ENCODE data around the gene IPO11. TPM values are rescaled to one million over a fixed set of nuclear protein-coding genes. Genes with fewer than 3 reads are reported as not detected.

IPO11 gene
- total and polyA plus RNA-seq, 8 donors = 27.0 to 42.6 (median 37.7) TPM

DNA sequence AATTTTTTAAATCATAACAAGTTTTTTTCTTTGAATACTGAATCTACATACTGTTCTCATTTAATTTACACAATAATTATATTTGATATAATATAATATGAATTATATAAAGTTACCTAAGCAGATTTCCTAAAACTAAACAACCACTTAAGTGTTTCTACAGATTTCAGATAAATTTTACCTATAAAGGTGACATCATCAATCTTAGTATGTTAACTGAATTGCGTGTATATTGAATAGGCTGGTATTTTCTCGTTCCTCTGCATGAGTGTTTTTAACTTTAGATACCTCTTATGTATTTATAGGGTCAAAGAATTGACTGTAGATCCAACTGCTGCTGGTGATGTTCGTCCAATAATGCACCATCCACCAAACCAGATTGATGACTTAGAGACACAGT, 39.2 kb upstream of the IPO11 start:
- DNase-seq (no peak), ATAC-seq (no peak)
- H3K4me3 ChIP-seq = no peak overlapping the region
- peaks cover 0 to 69% of the 10 kb centered on the region in 2 donors for H3K36me3 ChIP-seq
- H3K9me3 ChIP-seq = no peaks in the 10 kb centered on the region
- intact Hi-C loops (cut with DNase I) = no loop called here
- no peak overlapping the region for H3K27ac ChIP-seq
- H3K27me3 ChIP-seq = no peaks in the 10 kb centered on the region
- TF ChIP-seq, protein P1, sequence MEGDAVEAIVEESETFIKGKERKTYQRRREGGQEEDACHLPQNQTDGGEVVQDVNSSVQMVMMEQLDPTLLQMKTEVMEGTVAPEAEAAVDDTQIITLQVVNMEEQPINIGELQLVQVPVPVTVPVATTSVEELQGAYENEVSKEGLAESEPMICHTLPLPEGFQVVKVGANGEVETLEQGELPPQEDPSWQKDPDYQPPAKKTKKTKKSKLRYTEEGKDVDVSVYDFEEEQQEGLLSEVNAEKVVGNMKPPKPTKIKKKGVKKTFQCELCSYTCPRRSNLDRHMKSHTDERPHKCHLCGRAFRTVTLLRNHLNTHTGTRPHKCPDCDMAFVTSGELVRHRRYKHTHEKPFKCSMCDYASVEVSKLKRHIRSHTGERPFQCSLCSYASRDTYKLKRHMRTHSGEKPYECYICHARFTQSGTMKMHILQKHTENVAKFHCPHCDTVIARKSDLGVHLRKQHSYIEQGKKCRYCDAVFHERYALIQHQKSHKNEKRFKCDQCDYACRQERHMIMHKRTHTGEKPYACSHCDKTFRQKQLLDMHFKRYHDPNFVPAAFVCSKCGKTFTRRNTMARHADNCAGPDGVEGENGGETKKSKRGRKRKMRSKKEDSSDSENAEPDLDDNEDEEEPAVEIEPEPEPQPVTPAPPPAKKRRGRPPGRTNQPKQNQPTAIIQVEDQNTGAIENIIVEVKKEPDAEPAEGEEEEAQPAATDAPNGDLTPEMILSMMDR (IDR thresholded peaks at IDR 0.05) = no peak
- H3K4me1 ChIP-seq = no peaks in the 10 kb centered on the region

DNA sequence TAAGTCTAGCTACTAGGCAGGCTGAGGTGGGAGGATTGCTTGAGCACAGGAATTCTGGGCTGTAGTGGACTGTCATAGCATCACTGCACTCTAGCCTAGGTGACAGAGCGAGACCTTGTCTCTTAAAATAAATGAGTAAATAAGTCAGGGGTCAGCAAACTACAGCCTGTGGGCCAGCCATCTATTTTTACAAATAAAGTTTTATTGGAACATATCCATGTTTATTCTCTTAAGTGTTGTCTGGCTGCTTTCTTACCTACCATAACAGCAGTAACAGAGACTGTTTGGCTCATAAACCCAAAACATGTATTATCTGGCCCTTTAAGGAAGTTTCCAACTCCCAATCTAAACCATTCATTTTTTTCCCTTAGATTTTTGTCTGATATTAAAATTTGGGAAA, 38.5 kb upstream of the IPO11 start:
- Histone ChIP-seq H3K27me3 (no peaks in the 10 kb centered on the region), H3K27ac (no peak overlapping the region), H3K4me3 (no peak overlapping the region), H3K4me1 (no peaks in the 10 kb centered on the region), H3K36me3 (peaks cover 0 to 73% of the 10 kb centered on the region in 2 donors), H3K9me3 (no peaks in the 10 kb centered on the region)
- TF ChIP-seq, protein P1 (IDR thresholded peaks at IDR 0.05) = no peak
- ATAC-seq = no peak
- DNase-seq = no peak
- intact Hi-C loops (cut with DNase I) = no loop called here

DNA sequence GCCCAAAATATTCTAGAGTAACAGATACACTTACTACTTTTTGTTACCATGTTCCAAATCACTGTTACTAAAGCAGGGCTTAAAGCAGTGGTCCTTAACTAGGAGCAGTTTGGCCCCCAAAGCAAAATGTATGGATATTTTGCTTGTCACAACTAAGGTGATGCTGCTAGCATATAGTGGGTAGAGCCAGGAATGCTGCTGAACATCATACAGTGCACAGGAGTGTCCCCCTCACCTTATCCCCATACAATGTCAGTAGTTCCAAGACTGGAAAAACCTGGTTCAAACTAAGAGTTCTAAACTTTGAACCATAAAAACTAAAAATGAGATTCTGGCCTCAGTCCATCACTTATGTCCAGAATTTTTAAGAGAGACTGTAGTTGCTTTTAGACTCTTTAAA, 36.9 kb upstream of the IPO11 start:
- H3K9me3 ChIP-seq = no peaks in the 10 kb centered on the region
- TF ChIP-seq, protein P1 (IDR thresholded peaks at IDR 0.05) = no peak
- no peak for ATAC-seq
- H3K4me1 ChIP-seq = no peaks in the 10 kb centered on the region
- H3K4me3 ChIP-seq = no peak overlapping the region
- no peak overlapping the region for H3K27ac ChIP-seq
- H3K36me3 ChIP-seq = peaks cover 0 to 83% of the 10 kb centered on the region in 2 donors
- no peak for DNase-seq
- H3K27me3 ChIP-seq = no peaks in the 10 kb centered on the region
- intact Hi-C loops (cut with DNase I) = no loop called here

DNA sequence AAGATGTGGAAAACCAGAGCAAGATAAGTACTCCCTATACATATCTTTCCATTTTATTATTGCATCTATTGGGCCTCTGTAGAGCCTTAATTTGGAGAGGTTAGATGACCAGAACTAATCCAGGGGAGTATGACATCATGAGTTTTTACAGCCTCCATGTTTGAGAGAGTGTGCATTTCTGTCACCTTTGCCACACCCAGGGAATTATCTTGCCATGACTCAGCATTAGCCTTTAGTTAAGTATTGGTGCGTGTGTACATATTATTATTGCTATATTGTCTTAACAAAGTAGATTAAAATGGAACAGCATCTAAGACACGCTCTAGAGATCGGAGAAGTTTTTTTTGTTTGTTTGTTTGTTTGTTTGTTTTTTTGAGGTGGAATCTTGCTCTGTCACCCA, 36.5 kb upstream of the IPO11 start:
- Histone ChIP-seq H3K27me3 (no peaks in the 10 kb centered on the region), H3K36me3 (peaks cover 0 to 85% of the 10 kb centered on the region in 2 donors), H3K27ac (no peak overlapping the region), H3K4me3 (no peak overlapping the region), H3K9me3 (no peaks in the 10 kb centered on the region), H3K4me1 (no peaks in the 10 kb centered on the region)
- intact Hi-C loops (cut with DNase I) = no loop called here
- TF ChIP-seq, protein P1 (IDR thresholded peaks at IDR 0.05) = no peak
- DNase-seq (no peak), ATAC-seq (no peak)

DNA sequence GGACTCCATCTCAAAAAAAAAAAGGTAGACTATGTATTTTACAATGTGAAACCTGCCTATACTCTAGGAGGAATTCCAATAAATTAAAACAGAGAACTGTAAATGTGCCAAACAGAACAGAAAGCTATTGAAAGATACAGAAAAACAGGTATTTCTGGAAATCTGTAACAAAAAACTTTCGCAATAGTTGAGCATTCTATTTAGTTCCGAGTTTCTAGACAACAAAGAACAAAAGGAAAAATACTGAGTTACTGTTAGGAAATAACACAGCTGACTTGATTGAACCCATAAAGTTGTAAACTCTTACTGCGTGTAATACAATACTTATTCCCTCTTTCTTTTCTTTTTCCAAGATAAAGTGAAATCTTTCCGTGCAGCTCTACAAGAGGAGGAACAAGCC, 27.4 kb upstream of the IPO11 start:
- H3K4me3 ChIP-seq = no peak overlapping the region
- no peaks in the 10 kb centered on the region for H3K9me3 ChIP-seq
- ATAC-seq (no peak), DNase-seq (peak in 1 of 4 donors; percentile 21)
- H3K4me1 ChIP-seq = no peaks in the 10 kb centered on the region
- H3K27me3 ChIP-seq = no peaks in the 10 kb centered on the region
- TF ChIP-seq, protein P1 (IDR thresholded peaks at IDR 0.05) = no peak
- intact Hi-C loops (cut with DNase I) = no loop called here
- peaks cover 0 to 98% of the 10 kb centered on the region in 2 donors for H3K36me3 ChIP-seq
- no peak overlapping the region for H3K27ac ChIP-seq

Data from left lung (tissue), 10 donors.